Dendritic cell treated with granulocyte-macrophage colony-stimulating factor and Interleukin-4, amounts not matched to agents 40 ng/mL and 50 ng/mL, for 4 days (primary cell): ENCODE measurements around the gene PTPRN2.

Experiments used
- H3K27ac Mint-ChIP-seq: one replicate; pipeline ENCODE4 v1.8.0; 2022; ENCODE audit warnings: mild to moderate bottlenecking, mixed read lengths
- H3K27me3 Mint-ChIP-seq: one replicate; pipeline ENCODE4 v1.8.0; 2022; ENCODE audit warnings: mild to moderate bottlenecking, mixed read lengths
- H3K36me3 Mint-ChIP-seq: one replicate; pipeline ENCODE4 v1.8.0; 2022; ENCODE audit warnings: low read depth, mixed read lengths
- H3K4me1 Mint-ChIP-seq: one replicate; pipeline ENCODE4 v1.8.0; 2022; ENCODE audit warnings: low read depth, mixed read lengths
- H3K4me3 Mint-ChIP-seq: one replicate; pipeline ENCODE4 v1.8.0; 2022; ENCODE audit warnings: mild to moderate bottlenecking, moderate library complexity, mixed read lengths
- H3K9me3 Mint-ChIP-seq: one replicate; pipeline ENCODE4 v1.8.0; 2022; ENCODE audit warnings: mixed read lengths
- intact Hi-C: fragments of 100-400 bp; cut with micrococcal nuclease; formaldehyde crosslinking; loops from one replicate; pipeline ENCODE4 v1.15.0; 2022

PTPRN2 gene

DNA sequence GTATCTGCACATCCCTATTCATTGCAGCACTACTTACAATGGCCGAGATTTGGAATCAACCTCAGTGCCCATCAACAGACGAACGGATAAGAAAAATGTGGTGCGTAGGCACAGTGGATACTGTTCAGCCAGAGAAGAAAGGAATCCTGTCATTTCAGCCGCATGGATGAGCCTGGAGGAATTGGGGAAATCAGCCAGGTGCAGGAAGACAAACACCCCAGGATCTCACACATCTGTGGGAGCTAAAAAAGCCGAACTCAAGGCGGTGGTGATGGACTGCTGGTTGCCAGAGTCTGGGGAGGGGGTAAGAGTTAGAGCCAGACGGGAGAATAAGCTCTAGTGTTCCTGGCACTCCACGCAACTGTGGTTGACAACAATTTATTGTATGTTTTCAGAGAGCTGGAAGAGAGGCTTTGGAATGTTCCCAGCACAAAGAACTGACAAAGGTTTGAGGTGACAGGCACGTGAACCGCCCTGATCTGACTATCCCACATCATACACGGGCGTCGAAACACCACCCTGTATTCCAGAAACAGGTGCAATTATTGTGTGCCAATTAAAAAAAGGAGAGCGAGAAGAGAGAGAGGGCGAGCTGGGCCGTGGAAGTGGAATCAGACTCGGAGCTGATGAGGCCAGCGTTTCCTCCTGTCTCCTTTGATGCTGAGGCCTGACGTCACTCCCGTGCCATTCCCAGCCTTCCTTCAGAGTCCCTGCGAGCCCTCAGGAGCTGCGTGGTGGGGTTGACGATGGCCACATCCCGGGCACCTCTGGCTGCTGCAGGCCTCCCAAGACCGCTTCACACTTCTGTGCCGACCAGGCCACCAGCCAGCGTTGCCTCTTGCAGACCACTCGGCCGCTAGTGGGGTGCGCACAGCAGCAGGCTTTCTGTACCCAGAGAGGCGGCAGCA lies 1061.4 kb downstream of the PTPRN2 start:
- H3K4me3 Mint-ChIP-seq = no peak overlapping the region
- H3K27ac Mint-ChIP-seq = no peak overlapping the region
- no peaks in the 10 kb centered on the region for H3K9me3 Mint-ChIP-seq
- peaks cover 7% of the 10 kb centered on the region for H3K27me3 Mint-ChIP-seq
- H3K4me1 Mint-ChIP-seq = no peaks in the 10 kb centered on the region
- no peaks in the 10 kb centered on the region for H3K36me3 Mint-ChIP-seq
- intact Hi-C loops = no loop called here

DNA sequence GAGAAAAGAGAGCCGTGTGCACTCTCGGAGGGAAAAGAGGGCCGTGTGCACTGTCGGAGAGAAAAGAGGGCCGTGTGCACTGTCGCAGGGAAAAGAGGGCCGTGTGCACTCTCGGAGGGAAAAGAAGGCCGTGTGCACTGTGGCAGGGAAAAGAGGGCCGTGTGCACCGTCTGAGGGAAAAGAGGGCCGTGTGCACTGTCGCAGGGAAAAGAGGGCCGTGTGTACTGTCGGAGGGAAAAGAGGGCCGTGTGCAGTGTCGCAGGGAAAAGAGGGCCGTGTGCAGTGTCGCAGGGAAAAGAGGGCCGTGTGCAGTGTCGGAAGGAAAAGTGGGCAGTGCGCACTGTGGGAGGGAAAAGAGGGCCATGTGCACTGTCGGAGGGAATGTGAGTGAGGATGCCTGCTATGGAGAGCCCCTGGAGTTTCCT lies 1062.1 kb downstream of the PTPRN2 start:
- no peaks in the 10 kb centered on the region for H3K4me1 Mint-ChIP-seq
- intact Hi-C loops = no loop called here
- H3K4me3 Mint-ChIP-seq = no peak overlapping the region
- no peaks in the 10 kb centered on the region for H3K9me3 Mint-ChIP-seq
- peaks cover 7% of the 10 kb centered on the region for H3K27me3 Mint-ChIP-seq
- no peak overlapping the region for H3K27ac Mint-ChIP-seq
- no peaks in the 10 kb centered on the region for H3K36me3 Mint-ChIP-seq

DNA sequence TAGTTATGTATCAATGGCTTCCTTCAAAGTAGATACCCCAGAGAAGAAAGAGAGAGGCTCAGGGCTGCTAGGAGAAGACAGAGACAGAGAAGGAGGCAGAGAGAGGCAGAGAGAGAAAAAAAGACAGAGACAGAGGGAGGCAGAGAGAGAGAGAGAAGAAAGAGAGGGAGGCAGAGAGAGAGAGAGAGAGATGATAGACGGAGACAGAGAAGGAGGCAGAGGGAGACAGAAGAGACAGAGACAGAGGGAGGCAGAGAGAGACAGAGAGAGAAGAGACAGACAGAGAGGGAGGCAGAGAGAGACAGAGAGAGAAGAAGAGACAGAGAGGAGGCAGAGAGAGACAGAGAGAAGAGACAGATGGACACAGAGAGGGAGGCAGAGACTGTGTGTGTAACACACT lies 1062.9 kb downstream of the PTPRN2 start:
- Mint-ChIP-seq H3K4me1 (no peaks in the 10 kb centered on the region), H3K4me3 (no peak overlapping the region), H3K36me3 (no peaks in the 10 kb centered on the region), H3K27ac (no peak overlapping the region), H3K27me3 (peaks cover 7% of the 10 kb centered on the region), H3K9me3 (no peaks in the 10 kb centered on the region)
- intact Hi-C loops = no loop called here

DNA sequence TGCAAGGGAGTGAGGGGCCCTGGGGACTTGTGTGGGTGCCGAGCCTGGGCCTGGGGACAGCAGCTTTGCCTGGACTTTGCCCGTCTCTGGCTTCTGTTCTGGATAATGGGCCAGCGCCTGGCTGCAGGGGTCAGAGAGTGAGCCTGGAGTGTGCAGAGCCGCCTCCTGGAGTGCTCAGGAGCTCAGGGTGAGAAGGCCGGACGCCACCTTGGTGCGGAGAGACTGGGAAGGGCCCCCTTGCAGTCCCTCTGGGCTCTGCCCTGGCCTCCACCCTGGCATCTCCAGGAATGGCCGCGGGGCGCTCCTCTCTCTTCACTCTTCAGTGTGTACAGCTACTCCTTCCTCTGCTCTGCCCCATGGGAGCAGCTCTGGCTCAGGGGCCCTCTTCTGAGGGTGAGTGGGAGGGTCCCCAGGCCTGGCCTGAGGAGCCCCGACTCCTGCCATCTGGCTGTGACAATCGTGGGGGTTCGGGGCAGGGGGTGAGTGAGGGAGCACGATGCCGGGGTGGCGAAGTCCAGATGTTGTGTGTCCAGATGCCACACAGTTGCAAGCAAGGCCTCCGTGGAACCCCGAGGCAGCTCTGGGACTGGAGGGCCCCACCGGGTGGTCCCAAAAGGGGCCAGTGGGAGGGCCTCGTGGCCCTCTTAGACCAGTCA lies 1063.7 kb downstream of the PTPRN2 start:
- Mint-ChIP-seq H3K4me1 (no peaks in the 10 kb centered on the region), H3K4me3 (no peak overlapping the region), H3K36me3 (no peaks in the 10 kb centered on the region), H3K27ac (no peak overlapping the region), H3K9me3 (no peaks in the 10 kb centered on the region), H3K27me3 (peaks cover 7% of the 10 kb centered on the region)
- intact Hi-C loops = no loop called here

DNA sequence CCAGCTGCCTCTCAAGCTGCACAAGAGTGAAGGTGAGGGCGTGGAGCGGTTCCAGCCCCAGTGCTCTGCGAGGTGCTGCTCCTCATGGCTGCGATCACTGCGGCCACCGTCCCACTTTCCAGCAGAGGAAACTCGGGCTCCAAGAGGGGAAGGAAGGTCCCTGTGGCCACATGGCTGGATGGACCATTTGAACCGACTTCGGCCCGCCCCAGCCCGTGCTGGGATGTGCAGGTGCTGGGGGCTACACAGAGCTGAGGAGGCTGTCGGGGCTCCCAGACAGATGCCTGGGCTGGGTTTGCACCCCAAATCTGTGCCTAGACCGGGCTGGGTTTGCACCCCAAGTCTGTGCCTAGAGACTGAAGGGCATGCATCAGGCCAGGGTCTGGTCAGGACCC lies 1064.3 kb downstream of the PTPRN2 start:
- Mint-ChIP-seq H3K9me3 (no peaks in the 10 kb centered on the region), H3K27ac (no peak overlapping the region), H3K27me3 (peaks cover 7% of the 10 kb centered on the region), H3K36me3 (no peaks in the 10 kb centered on the region), H3K4me3 (no peak overlapping the region), H3K4me1 (no peaks in the 10 kb centered on the region)
- intact Hi-C loops = no loop called here

DNA sequence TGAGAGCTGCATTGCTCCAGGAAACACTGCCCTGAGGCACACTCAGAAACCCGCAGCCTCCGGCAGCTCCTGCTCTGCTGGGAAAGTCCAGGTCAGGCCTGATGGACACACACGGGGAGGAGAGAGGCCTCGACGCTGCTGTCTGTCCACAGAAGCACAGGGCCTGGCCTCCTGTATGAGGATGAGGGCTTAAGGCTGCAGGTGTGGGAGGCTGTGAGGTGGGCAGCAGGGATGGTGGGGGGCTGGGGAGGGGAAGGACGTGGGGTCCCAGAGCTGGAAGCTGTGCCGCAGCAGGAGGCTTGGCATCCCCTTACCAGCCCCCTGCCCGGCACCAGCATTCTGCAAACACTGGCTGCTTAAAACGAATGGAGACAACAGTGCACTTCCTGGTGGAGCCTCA lies 1064.7 kb downstream of the PTPRN2 start:
- no peaks in the 10 kb centered on the region for H3K9me3 Mint-ChIP-seq
- no peak overlapping the region for H3K27ac Mint-ChIP-seq
- no peaks in the 10 kb centered on the region for H3K4me1 Mint-ChIP-seq
- no peak overlapping the region for H3K4me3 Mint-ChIP-seq
- intact Hi-C loops = no loop called here
- H3K27me3 Mint-ChIP-seq = peaks cover 7% of the 10 kb centered on the region
- no peaks in the 10 kb centered on the region for H3K36me3 Mint-ChIP-seq

DNA sequence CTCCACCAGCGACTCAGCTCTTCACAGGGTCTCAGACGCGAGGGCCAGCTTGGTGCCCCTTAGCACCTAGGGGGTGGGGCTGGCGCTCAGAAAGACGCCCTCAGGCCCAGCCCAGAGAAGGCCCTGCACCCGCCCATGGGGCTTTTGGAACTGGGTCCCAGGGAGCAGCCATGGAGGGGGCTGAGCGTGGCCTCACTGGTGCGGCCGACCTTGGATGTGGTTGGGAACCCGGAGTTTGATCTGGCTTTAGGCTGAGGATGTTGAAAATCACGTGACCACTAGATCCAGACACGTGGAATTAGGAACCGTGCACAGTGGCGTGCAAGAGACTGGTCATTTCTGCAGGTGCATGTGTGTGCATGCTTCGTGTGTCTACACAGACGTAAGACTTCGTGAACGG lies 1065.4 kb downstream of the PTPRN2 start:
- Mint-ChIP-seq H3K4me1 (no peaks in the 10 kb centered on the region), H3K27ac (no peak overlapping the region), H3K9me3 (no peaks in the 10 kb centered on the region), H3K27me3 (peaks cover 7% of the 10 kb centered on the region), H3K4me3 (no peak overlapping the region), H3K36me3 (no peaks in the 10 kb centered on the region)
- intact Hi-C loops = no loop called here

DNA sequence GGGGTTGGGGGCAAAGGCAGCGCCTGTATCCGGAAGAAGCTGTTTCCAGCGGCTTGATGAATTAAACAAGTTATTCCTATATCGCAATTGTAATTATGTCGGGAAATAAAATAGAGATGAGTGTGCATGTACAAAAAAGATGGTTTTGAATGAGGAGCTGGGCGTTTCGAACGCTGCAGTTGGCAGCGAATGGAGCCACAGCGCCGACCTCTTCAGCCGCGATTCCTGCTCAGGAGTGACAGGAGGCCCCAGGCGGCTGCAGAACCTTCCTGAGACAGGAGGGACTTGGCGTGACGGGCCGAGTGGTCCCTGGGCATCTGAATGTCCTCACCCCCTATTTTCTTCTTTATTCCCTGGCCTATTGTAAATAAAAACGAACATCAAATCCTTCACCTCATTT lies 1065.9 kb downstream of the PTPRN2 start:
- Mint-ChIP-seq H3K4me1 (no peaks in the 10 kb centered on the region), H3K4me3 (no peak overlapping the region), H3K27me3 (peaks cover 7% of the 10 kb centered on the region), H3K36me3 (no peaks in the 10 kb centered on the region), H3K27ac (no peak overlapping the region), H3K9me3 (no peaks in the 10 kb centered on the region)
- intact Hi-C loops = no loop called here

DNA sequence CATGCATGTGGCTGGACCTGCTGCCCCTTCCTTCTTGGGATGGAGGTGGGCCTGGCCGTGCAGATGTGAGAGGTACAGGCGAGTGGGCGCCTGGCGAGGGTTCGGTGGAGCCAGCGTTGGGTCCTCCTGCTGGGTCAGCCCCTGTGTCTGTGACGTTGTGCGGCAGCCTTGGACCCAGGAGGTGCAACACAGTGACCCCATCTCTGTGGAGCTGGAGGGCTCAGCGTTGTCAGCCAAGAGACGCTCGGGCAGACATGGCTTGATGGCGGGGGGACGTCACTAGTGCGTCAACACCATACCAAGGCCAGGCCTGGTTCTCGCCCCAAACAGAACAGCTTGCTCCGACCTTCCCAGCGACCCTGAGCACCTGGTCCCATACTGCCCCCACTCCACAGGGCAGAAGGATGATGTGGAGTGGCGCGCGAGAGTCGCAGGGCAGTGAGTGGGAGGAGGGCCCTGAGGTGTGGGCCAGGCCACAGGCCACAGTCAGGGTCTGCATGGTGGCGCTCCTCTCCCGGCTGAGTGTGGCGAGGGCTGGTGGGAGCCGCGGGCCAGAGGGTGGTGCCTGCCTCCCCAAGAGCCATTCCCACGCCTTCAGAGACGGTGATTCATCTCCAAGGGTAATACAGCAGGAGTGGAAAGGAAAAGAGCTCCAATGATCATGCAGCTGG lies 1066.4 kb downstream of the PTPRN2 start:
- intact Hi-C loops = no loop called here
- H3K4me3 Mint-ChIP-seq = no peak overlapping the region
- H3K4me1 Mint-ChIP-seq = no peaks in the 10 kb centered on the region
- no peaks in the 10 kb centered on the region for H3K9me3 Mint-ChIP-seq
- peaks cover 7% of the 10 kb centered on the region for H3K27me3 Mint-ChIP-seq
- no peaks in the 10 kb centered on the region for H3K36me3 Mint-ChIP-seq
- no peak overlapping the region for H3K27ac Mint-ChIP-seq

DNA sequence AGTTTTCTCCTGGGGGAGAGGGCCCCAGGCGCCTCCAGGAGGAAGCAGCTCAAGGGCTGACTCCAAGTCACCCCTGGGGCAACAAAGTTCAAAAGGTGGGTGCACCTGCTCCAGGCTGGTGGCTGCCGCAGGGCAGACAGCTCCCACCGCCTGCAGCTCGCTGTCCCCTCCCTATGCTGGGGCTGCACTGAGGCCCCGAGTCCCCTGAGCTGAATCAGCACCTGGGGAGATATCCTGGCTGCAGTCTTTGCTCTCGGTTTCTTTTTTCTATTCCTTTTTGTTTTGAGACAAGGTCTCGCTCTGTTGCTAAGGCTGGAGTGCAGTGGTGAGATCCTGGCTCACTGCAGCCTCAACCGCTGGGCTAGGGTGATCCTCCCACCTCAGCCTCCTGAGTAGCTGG lies 1067.4 kb downstream of the PTPRN2 start:
- Mint-ChIP-seq H3K27ac (no peak overlapping the region), H3K9me3 (no peaks in the 10 kb centered on the region), H3K4me3 (no peak overlapping the region), H3K36me3 (no peaks in the 10 kb centered on the region), H3K27me3 (peaks cover 4% of the 10 kb centered on the region), H3K4me1 (no peaks in the 10 kb centered on the region)
- intact Hi-C loops = no loop called here

DNA sequence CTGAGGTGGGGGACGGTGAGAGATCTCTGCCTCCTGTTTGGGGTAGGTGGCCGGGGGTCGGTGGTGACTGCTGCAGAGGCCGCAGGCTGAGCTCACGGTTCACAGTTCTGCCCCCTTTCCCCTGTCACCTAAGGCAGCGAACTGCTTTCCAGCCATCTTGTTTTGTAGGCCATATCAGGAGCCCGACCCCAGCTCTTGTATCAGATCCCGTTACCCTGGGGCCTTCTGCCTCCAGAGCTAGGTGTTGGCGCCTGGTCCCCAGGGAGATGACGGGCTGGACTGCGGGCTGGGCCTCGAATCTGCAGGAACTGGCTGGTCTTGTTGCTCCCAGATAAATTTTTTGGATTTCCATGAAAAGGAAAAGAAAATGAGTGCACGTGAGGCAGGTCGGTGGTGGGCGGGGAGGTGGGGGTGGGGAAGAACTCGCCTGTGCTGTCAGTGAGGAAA lies 1067.8 kb downstream of the PTPRN2 start:
- Mint-ChIP-seq H3K4me3 (no peak overlapping the region), H3K9me3 (no peaks in the 10 kb centered on the region), H3K36me3 (no peaks in the 10 kb centered on the region), H3K27me3 (peaks cover 3% of the 10 kb centered on the region), H3K27ac (no peak overlapping the region), H3K4me1 (no peaks in the 10 kb centered on the region)
- intact Hi-C loops = no loop called here

DNA sequence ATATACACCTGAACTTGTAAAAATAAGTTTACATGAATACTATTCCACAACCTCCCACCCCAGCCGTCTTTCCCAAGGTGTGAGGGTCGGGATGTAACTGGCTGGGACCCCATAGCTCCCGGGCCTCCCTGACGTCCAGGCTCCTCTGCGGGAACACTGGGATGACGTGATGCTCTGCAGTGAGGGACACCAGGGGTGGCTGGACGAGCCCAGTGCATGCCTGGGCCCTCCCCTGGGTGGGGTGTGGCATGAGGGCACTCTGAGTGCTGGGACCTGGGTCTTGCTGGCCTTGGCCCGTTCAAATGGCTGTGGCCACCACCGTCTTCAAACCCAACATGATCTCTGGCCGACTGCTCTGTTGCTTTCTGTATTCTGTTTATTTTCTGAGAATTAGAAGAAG lies 1068.4 kb downstream of the PTPRN2 start:
- no peak overlapping the region for H3K4me3 Mint-ChIP-seq
- no peaks in the 10 kb centered on the region for H3K27me3 Mint-ChIP-seq
- H3K27ac Mint-ChIP-seq = no peak overlapping the region
- no peaks in the 10 kb centered on the region for H3K36me3 Mint-ChIP-seq
- no peaks in the 10 kb centered on the region for H3K4me1 Mint-ChIP-seq
- intact Hi-C loops = no loop called here
- no peaks in the 10 kb centered on the region for H3K9me3 Mint-ChIP-seq

DNA sequence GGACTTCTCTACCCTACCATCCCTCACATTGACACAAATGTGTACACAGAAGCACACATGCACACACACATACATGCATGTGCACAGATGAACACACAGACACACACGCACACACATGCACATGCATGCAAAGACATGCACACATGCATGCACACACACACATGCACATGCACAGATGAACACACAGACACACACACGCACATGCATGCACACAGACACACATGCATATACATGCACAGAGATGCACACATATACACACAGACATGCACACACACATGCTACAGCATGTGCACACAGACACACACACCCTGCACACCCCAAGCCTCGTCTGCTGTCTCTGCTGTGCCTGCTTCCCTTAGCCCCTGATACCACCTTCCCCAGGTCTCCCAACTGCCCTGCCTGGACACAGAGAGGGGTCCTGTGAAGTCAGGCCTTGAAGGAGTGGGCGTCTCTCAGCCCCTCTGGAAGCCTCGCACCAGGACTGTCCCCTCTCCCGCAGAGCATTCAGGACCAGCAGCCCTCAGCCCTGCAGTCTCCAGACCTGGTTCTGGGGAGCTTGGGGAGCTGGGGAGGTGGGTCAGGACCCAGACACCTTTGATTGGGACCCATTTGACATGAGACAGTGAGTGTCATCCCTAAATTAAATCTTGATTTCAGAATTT lies 1069.0 kb downstream of the PTPRN2 start:
- Mint-ChIP-seq H3K36me3 (no peaks in the 10 kb centered on the region), H3K4me1 (no peaks in the 10 kb centered on the region), H3K27ac (no peak overlapping the region), H3K27me3 (no peaks in the 10 kb centered on the region), H3K4me3 (no peak overlapping the region), H3K9me3 (no peaks in the 10 kb centered on the region)
- intact Hi-C loops = no loop called here
